ENCODE results near the gene TLX3.

GRCh38 chr5:171272996-171273970, 35.8 kb upstream of the TLX3 start:
- TF ChIP-seq CTCF (IDR thresholded peaks at IDR 0.05 in 8 of 11, conservative IDR thresholded peaks at IDR 0.05 in 3 of 11) (no peak), POLR2AphosphoS5 (IDR thresholded peaks at IDR 0.05) (no peak)
